ENCODE data around the gene P2RX1. TPM values are rescaled to one million over a fixed set of nuclear protein-coding genes. Genes with fewer than 3 reads are reported as not detected.

The P2RX1 gene
- total RNA-seq, 1 donor from 2014 or later, result 8.7 TPM

DNA sequence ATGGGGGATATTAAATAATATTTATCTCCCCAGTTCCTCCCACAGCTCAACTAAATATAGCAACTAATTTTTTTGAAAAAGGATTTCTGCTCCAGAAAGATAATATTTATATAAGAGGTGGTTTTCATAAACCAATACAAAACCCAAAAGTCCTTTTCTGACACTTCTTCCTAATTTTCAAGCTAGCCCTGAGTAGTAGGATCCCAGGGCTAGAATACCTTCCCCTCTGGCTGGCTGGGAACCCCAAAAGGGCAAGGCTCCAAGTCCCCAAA is 46.6 kb upstream of the P2RX1 start:
- no peak for ATAC-seq
- peaks cover 16% of the 10 kb centered on the region for H3K27me3 ChIP-seq (ENCODE audit: low read depth)
- no peaks in the 10 kb centered on the region for H3K9me3 ChIP-seq
- DNase-seq, result no peak
- H3K4me1 ChIP-seq, result peaks cover 59% of the 10 kb centered on the region
- no peaks in the 10 kb centered on the region for H3K36me3 ChIP-seq
- peak overlapping the region; percentile 62 for H3K27ac ChIP-seq
- TF ChIP-seq, protein P1, sequence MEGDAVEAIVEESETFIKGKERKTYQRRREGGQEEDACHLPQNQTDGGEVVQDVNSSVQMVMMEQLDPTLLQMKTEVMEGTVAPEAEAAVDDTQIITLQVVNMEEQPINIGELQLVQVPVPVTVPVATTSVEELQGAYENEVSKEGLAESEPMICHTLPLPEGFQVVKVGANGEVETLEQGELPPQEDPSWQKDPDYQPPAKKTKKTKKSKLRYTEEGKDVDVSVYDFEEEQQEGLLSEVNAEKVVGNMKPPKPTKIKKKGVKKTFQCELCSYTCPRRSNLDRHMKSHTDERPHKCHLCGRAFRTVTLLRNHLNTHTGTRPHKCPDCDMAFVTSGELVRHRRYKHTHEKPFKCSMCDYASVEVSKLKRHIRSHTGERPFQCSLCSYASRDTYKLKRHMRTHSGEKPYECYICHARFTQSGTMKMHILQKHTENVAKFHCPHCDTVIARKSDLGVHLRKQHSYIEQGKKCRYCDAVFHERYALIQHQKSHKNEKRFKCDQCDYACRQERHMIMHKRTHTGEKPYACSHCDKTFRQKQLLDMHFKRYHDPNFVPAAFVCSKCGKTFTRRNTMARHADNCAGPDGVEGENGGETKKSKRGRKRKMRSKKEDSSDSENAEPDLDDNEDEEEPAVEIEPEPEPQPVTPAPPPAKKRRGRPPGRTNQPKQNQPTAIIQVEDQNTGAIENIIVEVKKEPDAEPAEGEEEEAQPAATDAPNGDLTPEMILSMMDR (IDR thresholded peaks at IDR 0.05), result no peak
- intact Hi-C loops (cut with DNase I), result no loop called here
- peak overlapping the region; percentile 69 for H3K4me3 ChIP-seq

- Histone ChIP-seq H3K36me3 (no peaks in the 10 kb centered on the region), H3K27ac (peak overlapping the region; percentile 62), H3K4me1 (peaks cover 59% of the 10 kb centered on the region), H3K4me3 (peak overlapping the region; percentile 69), H3K9me3 (no peaks in the 10 kb centered on the region), H3K27me3 (ENCODE audit: low read depth) (peaks cover 16% of the 10 kb centered on the region)
- ATAC-seq (no peak), DNase-seq (no peak)
- TF ChIP-seq, protein P1 (IDR thresholded peaks at IDR 0.05), result no peak
- intact Hi-C loops (cut with DNase I), result no loop called here
Measured at GRCh38 chr17:3962217-3962964, 46.1 kb upstream of the P2RX1 start.

DNA sequence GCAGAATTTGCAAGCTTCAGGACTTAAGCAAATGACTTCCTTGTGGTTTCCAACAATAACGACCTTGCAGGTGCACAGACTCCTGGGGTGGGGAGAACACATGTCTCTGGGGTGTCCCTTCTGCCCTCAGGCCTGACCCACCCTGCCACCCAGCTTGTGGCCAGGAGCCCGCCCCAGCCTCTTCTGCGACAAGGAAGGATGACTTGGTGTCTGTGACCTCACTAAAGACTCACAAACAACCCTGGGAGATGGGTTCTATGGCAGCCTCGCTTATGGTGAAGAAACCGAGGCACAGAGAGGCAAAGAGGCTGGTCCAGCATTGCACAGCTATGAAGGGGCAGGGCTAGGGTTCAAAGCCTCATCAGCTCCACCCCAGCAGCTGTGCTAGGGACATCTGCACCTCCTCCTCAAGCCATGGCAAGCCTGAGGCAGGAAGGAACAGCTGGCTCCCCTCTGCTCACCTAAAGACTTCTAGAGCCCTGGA is 45.3 kb upstream of the P2RX1 start:
- Histone ChIP-seq H3K36me3 (no peaks in the 10 kb centered on the region), H3K27ac (peak overlapping the region; percentile 31), H3K4me1 (peaks cover 59% of the 10 kb centered on the region), H3K9me3 (no peaks in the 10 kb centered on the region), H3K4me3 (peak overlapping the region; percentile 69), H3K27me3 (ENCODE audit: low read depth) (peaks cover 16% of the 10 kb centered on the region)
- intact Hi-C loops (cut with DNase I), result no loop called here
- ATAC-seq, result peak in 1 of 2 donors; percentile 5
- TF ChIP-seq, protein P1 (IDR thresholded peaks at IDR 0.05), result no peak
- DNase-seq, result no peak

GRCh38 chr17:3960764-3961163 is 44.5 kb upstream of the P2RX1 start:
- peaks cover 62% of the 10 kb centered on the region for H3K4me1 ChIP-seq
- no peak overlapping the region for H3K27ac ChIP-seq

GRCh38 chr17:3959921-3960601 is 43.8 kb upstream of the P2RX1 start:
- Histone ChIP-seq H3K27ac (no peak overlapping the region), H3K4me3 (no peak overlapping the region), H3K27me3 (ENCODE audit: low read depth) (peaks cover 16% of the 10 kb centered on the region), H3K36me3 (no peaks in the 10 kb centered on the region), H3K9me3 (no peaks in the 10 kb centered on the region), H3K4me1 (peaks cover 63% of the 10 kb centered on the region)
- DNase-seq (no peak), ATAC-seq (no peak)
- TF ChIP-seq, protein P1 (IDR thresholded peaks at IDR 0.05), result no peak
- intact Hi-C loops (cut with DNase I), result no loop called here

More at GRCh38 chr17:3960764-3961163, 44.5 kb upstream of the P2RX1 start:
- H3K27me3 ChIP-seq (ENCODE audit: low read depth), result peaks cover 16% of the 10 kb centered on the region
- H3K9me3 ChIP-seq, result no peaks in the 10 kb centered on the region
- ATAC-seq (peak; percentile 13 to 17), DNase-seq (peak; percentile 68)
- TF ChIP-seq, protein P1 (IDR thresholded peaks at IDR 0.05), result no peak
- H3K4me3 ChIP-seq, result no peak overlapping the region
- intact Hi-C loops (cut with DNase I), result no loop called here
- H3K36me3 ChIP-seq, result no peaks in the 10 kb centered on the region

Data from lower lobe of right lung (tissue), 2 donors.